OCI-LY1 (cell line): ENCODE data around the gene MBD5.

Experiments
- EZH2 ChIP-seq: fragments of 200-600 bp; sonication (generic), shearing (Covaris generic); IDR thresholded peaks from 2 replicates; pipeline ENCODE4 v1.8.0; 2017; ENCODE audit warnings: borderline replicate concordance, mixed run types, mild to moderate bottlenecking, antibody characterized with exemption, low read length, moderate library complexity, mixed read lengths
- TF ChIP-seq, protein P1 (sequence below): fragments of 200-600 bp; sonication (generic), shearing (Covaris generic); IDR thresholded peaks from 2 replicates; pipeline ENCODE4 v1.5.1; 2017; ENCODE audit warnings: mild to moderate bottlenecking, antibody characterized with exemption, low read length, moderate library complexity, mixed read lengths

DNA sequence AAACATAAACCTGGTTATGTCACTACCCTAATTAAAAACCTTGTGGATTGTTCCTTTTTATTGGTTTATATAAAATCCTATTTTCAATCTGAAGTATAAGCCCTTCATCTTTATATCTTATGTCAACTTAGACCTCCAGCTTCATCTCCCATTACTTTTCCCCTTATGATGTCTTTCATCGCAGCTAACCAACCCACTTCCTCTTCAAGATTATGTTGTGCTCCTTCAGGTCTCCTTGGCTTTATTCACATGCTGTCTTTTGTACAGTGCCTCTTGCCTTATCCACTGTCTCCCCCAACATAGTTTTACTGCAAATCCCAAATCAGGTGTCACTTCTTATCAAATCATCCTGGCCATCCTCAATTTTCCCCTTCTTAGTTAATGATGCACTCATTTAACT lies 25.9 kb downstream of the MBD5 start:
- TF ChIP-seq, protein P1, sequence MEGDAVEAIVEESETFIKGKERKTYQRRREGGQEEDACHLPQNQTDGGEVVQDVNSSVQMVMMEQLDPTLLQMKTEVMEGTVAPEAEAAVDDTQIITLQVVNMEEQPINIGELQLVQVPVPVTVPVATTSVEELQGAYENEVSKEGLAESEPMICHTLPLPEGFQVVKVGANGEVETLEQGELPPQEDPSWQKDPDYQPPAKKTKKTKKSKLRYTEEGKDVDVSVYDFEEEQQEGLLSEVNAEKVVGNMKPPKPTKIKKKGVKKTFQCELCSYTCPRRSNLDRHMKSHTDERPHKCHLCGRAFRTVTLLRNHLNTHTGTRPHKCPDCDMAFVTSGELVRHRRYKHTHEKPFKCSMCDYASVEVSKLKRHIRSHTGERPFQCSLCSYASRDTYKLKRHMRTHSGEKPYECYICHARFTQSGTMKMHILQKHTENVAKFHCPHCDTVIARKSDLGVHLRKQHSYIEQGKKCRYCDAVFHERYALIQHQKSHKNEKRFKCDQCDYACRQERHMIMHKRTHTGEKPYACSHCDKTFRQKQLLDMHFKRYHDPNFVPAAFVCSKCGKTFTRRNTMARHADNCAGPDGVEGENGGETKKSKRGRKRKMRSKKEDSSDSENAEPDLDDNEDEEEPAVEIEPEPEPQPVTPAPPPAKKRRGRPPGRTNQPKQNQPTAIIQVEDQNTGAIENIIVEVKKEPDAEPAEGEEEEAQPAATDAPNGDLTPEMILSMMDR = no peak
- TF ChIP-seq EZH2 = no peak
